ENCODE data around the gene ALDH1L2. TPM values are rescaled to one million over a fixed set of nuclear protein-coding genes. Genes with fewer than 3 reads are reported as not detected.
A peak's percentile ranks its signal among the peaks of the same experiment; 100 is the strongest.

ALDH1L2 gene
- total RNA-seq, 1 donor from 2014 or later: 5.0 TPM

GRCh38 chr12:104975587-104976343 is 108.5 kb downstream of the ALDH1L2 start:
- TF ChIP-seq, protein P1, sequence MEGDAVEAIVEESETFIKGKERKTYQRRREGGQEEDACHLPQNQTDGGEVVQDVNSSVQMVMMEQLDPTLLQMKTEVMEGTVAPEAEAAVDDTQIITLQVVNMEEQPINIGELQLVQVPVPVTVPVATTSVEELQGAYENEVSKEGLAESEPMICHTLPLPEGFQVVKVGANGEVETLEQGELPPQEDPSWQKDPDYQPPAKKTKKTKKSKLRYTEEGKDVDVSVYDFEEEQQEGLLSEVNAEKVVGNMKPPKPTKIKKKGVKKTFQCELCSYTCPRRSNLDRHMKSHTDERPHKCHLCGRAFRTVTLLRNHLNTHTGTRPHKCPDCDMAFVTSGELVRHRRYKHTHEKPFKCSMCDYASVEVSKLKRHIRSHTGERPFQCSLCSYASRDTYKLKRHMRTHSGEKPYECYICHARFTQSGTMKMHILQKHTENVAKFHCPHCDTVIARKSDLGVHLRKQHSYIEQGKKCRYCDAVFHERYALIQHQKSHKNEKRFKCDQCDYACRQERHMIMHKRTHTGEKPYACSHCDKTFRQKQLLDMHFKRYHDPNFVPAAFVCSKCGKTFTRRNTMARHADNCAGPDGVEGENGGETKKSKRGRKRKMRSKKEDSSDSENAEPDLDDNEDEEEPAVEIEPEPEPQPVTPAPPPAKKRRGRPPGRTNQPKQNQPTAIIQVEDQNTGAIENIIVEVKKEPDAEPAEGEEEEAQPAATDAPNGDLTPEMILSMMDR (IDR thresholded peaks at IDR 0.05): no peak
- no peaks in the 10 kb centered on the region for H3K4me1 ChIP-seq
- H3K4me3 ChIP-seq: no peak overlapping the region
- no peak overlapping the region for H3K27ac ChIP-seq
- H3K36me3 ChIP-seq: no peaks in the 10 kb centered on the region
- H3K27me3 ChIP-seq: no peaks in the 10 kb centered on the region
- intact Hi-C loops (cut with DNase I): no loop called here
- ATAC-seq: no peak
- no peak for DNase-seq
- H3K9me3 ChIP-seq: no peaks in the 10 kb centered on the region

GRCh38 chr12:104974626-104975290 is 109.5 kb downstream of the ALDH1L2 start:
- TF ChIP-seq, protein P1 (IDR thresholded peaks at IDR 0.05): no peak
- Histone ChIP-seq H3K27ac (no peak overlapping the region), H3K4me1 (no peaks in the 10 kb centered on the region), H3K36me3 (no peaks in the 10 kb centered on the region), H3K4me3 (no peak overlapping the region), H3K27me3 (no peaks in the 10 kb centered on the region), H3K9me3 (no peaks in the 10 kb centered on the region)
- peak; percentile 97 for ATAC-seq
- intact Hi-C loops (cut with DNase I): no loop called here
- DNase-seq: no peak

- Histone ChIP-seq H3K4me3 (no peak overlapping the region), H3K9me3 (no peaks in the 10 kb centered on the region), H3K27me3 (no peaks in the 10 kb centered on the region), H3K27ac (no peak overlapping the region), H3K36me3 (no peaks in the 10 kb centered on the region), H3K4me1 (no peaks in the 10 kb centered on the region)
- ATAC-seq (no peak), DNase-seq (no peak)
- TF ChIP-seq, protein P1 (IDR thresholded peaks at IDR 0.05): no peak
- intact Hi-C loops (cut with DNase I): no loop called here
These were observed 111.0 kb downstream of the ALDH1L2 start for GRCh38 chr12:104973250-104973649.

- no peak overlapping the region for H3K27ac ChIP-seq
- no peak for DNase-seq
- H3K36me3 ChIP-seq: no peaks in the 10 kb centered on the region
- no peaks in the 10 kb centered on the region for H3K9me3 ChIP-seq
- ATAC-seq: no peak
- no peaks in the 10 kb centered on the region for H3K27me3 ChIP-seq
- intact Hi-C loops (cut with DNase I): no loop called here
- TF ChIP-seq, protein P1 (IDR thresholded peaks at IDR 0.05): no peak
- no peak overlapping the region for H3K4me3 ChIP-seq
- no peaks in the 10 kb centered on the region for H3K4me1 ChIP-seq
These were observed 113.0 kb downstream of the ALDH1L2 start for GRCh38 chr12:104971306-104971705.

Other genes starting within 250 kb of the ALDH1L2 start
- 28.6 TPM for gene SLC41A2, start 126.2 kb downstream of the ALDH1L2 start, total RNA-seq
- gene NOPCHAP1, start 98.1 kb downstream of the ALDH1L2 start, total RNA-seq: 11.5 TPM
- gene WASHC4, start 23.3 kb upstream of the ALDH1L2 start, total RNA-seq: 66.7 TPM
- 30.9 TPM for gene APPL2, start 151.7 kb upstream of the ALDH1L2 start, total RNA-seq
- gene C12orf75, start 246.2 kb upstream of the ALDH1L2 start, total RNA-seq: 5.9 TPM